ENCODE results near the gene UNC13A. TPM values are rescaled to one million over a fixed set of nuclear protein-coding genes. Genes with fewer than 3 reads are reported as not detected.

Gene UNC13A
- total and polyA plus RNA-seq, 2 of the 13 experiments (the other 11 are each of a cell fraction or from before 2014, with no cell fraction given) = 0.11 to 0.45 TPM

GRCh38 chr19:17582613-17583012 lies 105.5 kb downstream of the UNC13A start:
- CTCF ChIA-PET (ENCODE audit: low intra/inter-chr PET ratio, low total read pairs) = no interaction called here

GRCh38 chr19:17581211-17581874 lies 106.8 kb downstream of the UNC13A start:
- Histone ChIP-seq H3K79me2 (ENCODE audit: insufficient read depth, low read length) (no peaks in the 10 kb centered on the region), H3K36me3 (replicated peaks in 1 of 2; ENCODE audit: control insufficient read depth in 1 of 2, insufficient read depth in 2 of 2, low read length in 2 of 2) (peaks cover 11 to 34% of the 10 kb centered on the region in 2 experiments), H3K9me3 (ENCODE audit: low read length) (no peaks in the 10 kb centered on the region), H3K9ac (ENCODE audit: insufficient read depth, low read depth, low read length) (no peak overlapping the region), H3K27me3 (ENCODE audit: control insufficient read depth in 1 of 2, insufficient read depth in 2 of 2, low read length in 2 of 2) (no peaks in the 10 kb centered on the region), H3K27ac (ENCODE audit: extremely low read length, insufficient read depth, low read length) (no peak overlapping the region), H3K4me1 (ENCODE audit: insufficient read depth, low read length) (no peaks in the 10 kb centered on the region), H3K4me3 (replicated peaks in 1 of 3; ENCODE audit: insufficient read depth in 1 of 3, low read depth in 2 of 3, low read length in 3 of 3) (no peak overlapping the region), H4K20me1 (ENCODE audit: insufficient read depth, low read length) (0 out of 2 replicates have a peak, but pooled peaks cover 2% of the 10 kb centered on the region), H3K4me2 (ENCODE audit: low read depth, low read length) (no peak overlapping the region), H2AFZ (ENCODE audit: low read length) (no peak overlapping the region)
- POLR2A ChIA-PET = no interaction called here
- FAIRE-seq (no peak), DNase-seq (ENCODE audit: low spot score) (no peak), ATAC-seq (no peak)
- BruUV-seq (replicated peaks) = TSS peak; percentile 69
- intact Hi-C loops (cut with micrococcal nuclease; ENCODE audit: unreplicated experiment) = no loop called here
- 94% methylated on average over 17 of the region's 19 CpGs for WGBS (ENCODE audit: low lambda C conversion rate)
- in situ Hi-C loops (cut with HindIII; ENCODE audit: extremely low pct_ligation_motif_present, low pct_unique_long_range_greater_than_20kb) = no loop called here
- TF ChIP-seq CREB1 (IDR thresholded peaks at IDR 0.05) (no peak), CREB1 (CRISPR knock-in tag; IDR thresholded peaks at IDR 0.05) (no peak), TAF1 (CRISPR knock-in tag; IDR thresholded peaks at IDR 0.05) (no peak), ZKSCAN8 (CRISPR knock-in tag; IDR thresholded peaks at IDR 0.05; ENCODE audit: borderline replicate concordance) (peak; percentile 93)
- CTCF ChIA-PET (ENCODE audit: low intra/inter-chr PET ratio, low total read pairs) = no interaction called here

More at GRCh38 chr19:17582613-17583012, 105.5 kb downstream of the UNC13A start:
- Histone ChIP-seq H3K27me3 (ENCODE audit: control insufficient read depth in 1 of 2, insufficient read depth in 2 of 2, low read length in 2 of 2) (no peaks in the 10 kb centered on the region), H3K4me3 (replicated peaks in 1 of 3; ENCODE audit: insufficient read depth in 1 of 3, low read depth in 2 of 3, low read length in 3 of 3) (no peak overlapping the region), H2AFZ (ENCODE audit: low read length) (no peak overlapping the region), H3K4me2 (ENCODE audit: low read depth, low read length) (no peak overlapping the region), H3K27ac (ENCODE audit: extremely low read length, insufficient read depth, low read length) (no peak overlapping the region), H3K79me2 (ENCODE audit: insufficient read depth, low read length) (no peaks in the 10 kb centered on the region), H3K36me3 (replicated peaks in 1 of 2; ENCODE audit: control insufficient read depth in 1 of 2, insufficient read depth in 2 of 2, low read length in 2 of 2) (peaks cover 11 to 34% of the 10 kb centered on the region in 2 experiments), H4K20me1 (ENCODE audit: insufficient read depth, low read length) (0 out of 2 replicates have a peak, but pooled peaks cover 2% of the 10 kb centered on the region), H3K4me1 (ENCODE audit: insufficient read depth, low read length) (no peaks in the 10 kb centered on the region), H3K9me3 (ENCODE audit: low read length) (no peaks in the 10 kb centered on the region), H3K9ac (ENCODE audit: insufficient read depth, low read depth, low read length) (no peak overlapping the region)
- POLR2A ChIA-PET = no interaction called here
- DNase-seq (ENCODE audit: low spot score) = no peak
- TF ChIP-seq CENPX (CRISPR knock-in tag; IDR thresholded peaks at IDR 0.05) (no peak), ZNF17 (CRISPR knock-in tag; IDR thresholded peaks at IDR 0.05) (no peak), AGO2 (optimal IDR thresholded peaks at IDR 0.05; ENCODE audit: low read depth, low read length) (peak; percentile 51), MTERF4 (CRISPR knock-in tag; IDR thresholded peaks at IDR 0.05) (no peak)
- 93% methylated on average over 7 of the region's 8 CpGs for WGBS (ENCODE audit: low lambda C conversion rate)
- no peak for FAIRE-seq
- intact Hi-C loops (cut with micrococcal nuclease; ENCODE audit: unreplicated experiment) = no loop called here
- in situ Hi-C loops (cut with HindIII; ENCODE audit: extremely low pct_ligation_motif_present, low pct_unique_long_range_greater_than_20kb) = no loop called here
- ATAC-seq = 0 out of 3 replicates have a peak, but pooled peaks have one; percentile 18
- BruUV-seq (replicated peaks) = no TSS peak

Data from HepG2 (cell line).